ENCODE measurements around the gene CLEC6A.

CLEC6A gene

GRCh38 chr12:8446642-8447547 lies 8.9 kb upstream of the CLEC6A start:
- H3K4me1 ChIP-seq (ENCODE audit: low read length) = peaks cover 9% of the 10 kb centered on the region
- H3K9me3 ChIP-seq (ENCODE audit: insufficient read depth, low read length) = no peaks in the 10 kb centered on the region
- H3K79me2 ChIP-seq (ENCODE audit: low read length) = no peaks in the 10 kb centered on the region
- no peaks in the 10 kb centered on the region for H4K20me1 ChIP-seq (ENCODE audit: insufficient read depth, low read length)
- no peak overlapping the region for H2AFZ ChIP-seq (ENCODE audit: low read depth, low read length)
- H3K4me3 ChIP-seq (ENCODE audit: low read length) = no peak overlapping the region
- TF ChIP-seq CTCF (IDR thresholded peaks at IDR 0.05; ENCODE audit: low read depth, low read length) (no peak), EZH2phosphoT487 (IDR thresholded peaks at IDR 0.05; ENCODE audit: low read depth) (no peak)
- peaks cover 11% of the 10 kb centered on the region for H3K27me3 ChIP-seq (ENCODE audit: low read depth, low read length)
- H3K9ac ChIP-seq (ENCODE audit: low read length) = no peak overlapping the region
- no peak overlapping the region for H3K4me2 ChIP-seq (ENCODE audit: low read length)
- H3K36me3 ChIP-seq (replicated peaks; ENCODE audit: low read depth, low read length) = no peaks in the 10 kb centered on the region
- no peak overlapping the region for H3K27ac ChIP-seq (ENCODE audit: low read length)

- no peaks in the 10 kb centered on the region for H3K79me2 ChIP-seq (ENCODE audit: low read length)
- H3K9me3 ChIP-seq (ENCODE audit: insufficient read depth, low read length) = no peaks in the 10 kb centered on the region
- no peak overlapping the region for H3K9ac ChIP-seq (ENCODE audit: low read length)
- no peaks in the 10 kb centered on the region for H3K36me3 ChIP-seq (replicated peaks; ENCODE audit: low read depth, low read length)
- peak overlapping the region; percentile 42 for H3K4me2 ChIP-seq (ENCODE audit: low read length)
- peaks cover 9% of the 10 kb centered on the region for H3K4me1 ChIP-seq (ENCODE audit: low read length)
- H3K27ac ChIP-seq (ENCODE audit: low read length) = no peak overlapping the region
- peak overlapping the region; percentile 87 for H2AFZ ChIP-seq (ENCODE audit: low read depth, low read length)
- no peaks in the 10 kb centered on the region for H4K20me1 ChIP-seq (ENCODE audit: insufficient read depth, low read length)
- H3K4me3 ChIP-seq (ENCODE audit: low read length) = no peak overlapping the region
- H3K27me3 ChIP-seq (ENCODE audit: low read depth, low read length) = peaks cover 33% of the 10 kb centered on the region
- TF ChIP-seq EZH2phosphoT487 (IDR thresholded peaks at IDR 0.05; ENCODE audit: low read depth) (no peak), CTCF (IDR thresholded peaks at IDR 0.05; ENCODE audit: low read depth, low read length) (no peak)
Observed at GRCh38 chr12:8449355-8449859, 6.4 kb upstream of the CLEC6A start.

- Histone ChIP-seq H3K4me2 (ENCODE audit: low read length) (no peak overlapping the region), H4K20me1 (ENCODE audit: insufficient read depth, low read length) (peaks cover 5% of the 10 kb centered on the region; the same call in 1 of the 2 replicates), H2AFZ (ENCODE audit: low read depth, low read length) (no peak overlapping the region), H3K79me2 (ENCODE audit: low read length) (no peaks in the 10 kb centered on the region), H3K36me3 (replicated peaks; ENCODE audit: low read depth, low read length) (no peaks in the 10 kb centered on the region), H3K9me3 (ENCODE audit: insufficient read depth, low read length) (no peaks in the 10 kb centered on the region), H3K4me1 (ENCODE audit: low read length) (peaks cover 21% of the 10 kb centered on the region), H3K27me3 (ENCODE audit: low read depth, low read length) (peaks cover 50% of the 10 kb centered on the region), H3K4me3 (ENCODE audit: low read length) (no peak overlapping the region), H3K27ac (ENCODE audit: low read length) (no peak overlapping the region), H3K9ac (ENCODE audit: low read length) (no peak overlapping the region)
- TF ChIP-seq CTCF (IDR thresholded peaks at IDR 0.05; ENCODE audit: low read depth, low read length) (no peak), EZH2phosphoT487 (IDR thresholded peaks at IDR 0.05; ENCODE audit: low read depth) (no peak)
Observed at GRCh38 chr12:8452036-8452435, 3.7 kb upstream of the CLEC6A start.

GRCh38 chr12:8453021-8453513 lies 2.7 kb upstream of the CLEC6A start:
- Histone ChIP-seq H3K9ac (ENCODE audit: low read length) (no peak overlapping the region), H3K27me3 (ENCODE audit: low read depth, low read length) (peaks cover 60% of the 10 kb centered on the region), H2AFZ (ENCODE audit: low read depth, low read length) (no peak overlapping the region), H3K4me3 (ENCODE audit: low read length) (no peak overlapping the region), H3K79me2 (ENCODE audit: low read length) (no peaks in the 10 kb centered on the region), H4K20me1 (ENCODE audit: insufficient read depth, low read length) (peaks cover 5% of the 10 kb centered on the region; the same call in 1 of the 2 replicates), H3K36me3 (replicated peaks; ENCODE audit: low read depth, low read length) (no peaks in the 10 kb centered on the region), H3K9me3 (ENCODE audit: insufficient read depth, low read length) (no peaks in the 10 kb centered on the region), H3K27ac (ENCODE audit: low read length) (no peak overlapping the region), H3K4me1 (ENCODE audit: low read length) (peaks cover 21% of the 10 kb centered on the region), H3K4me2 (ENCODE audit: low read length) (no peak overlapping the region)
- TF ChIP-seq CTCF (IDR thresholded peaks at IDR 0.05; ENCODE audit: low read depth, low read length) = no peak
- TF ChIP-seq EZH2phosphoT487 (IDR thresholded peaks at IDR 0.05; ENCODE audit: low read depth) = no peak

Data from OCI-LY3 (cell line).